ENCODE data around the gene DRG1.

GRCh38 chr22:31360029-31360428 is 39.4 kb upstream of the DRG1 start:
- no peak for TF ChIP-seq CTCF (IDR thresholded peaks at IDR 0.05)
- TF ChIP-seq POLR2A (IDR thresholded peaks at IDR 0.05) = no peak
- TF ChIP-seq POLR2AphosphoS5 (IDR thresholded peaks at IDR 0.05) = no peak
